GM12864 (cell line): Measurements from ENCODE around the gene CRIM1.
"Not testable (repeated sequence)": the region's sequence is repeated elsewhere in the genome, so short reads cannot be mapped to it uniquely, and the experiment has no call there.

Source experiments
- DNase-seq: peaks from one replicate; pipeline ENCODE4 v3.0.0-alpha.2; 2011; ENCODE audit warnings: low read depth
- H3K4me3 ChIP-seq: 2 replicates; pipeline ENCODE4 v1.5.1; 2011; ENCODE audit warnings: mild to moderate bottlenecking, low read depth, low read length, control low read depth
- TF ChIP-seq, protein P1 (sequence below): IDR thresholded peaks from 2 replicates; pipeline ENCODE4 v1.5.1; 2011; ENCODE audit warnings: low read depth, mild to moderate bottlenecking, moderate library complexity, low read length, control low read depth, inconsistent platforms; ENCODE audit errors: missing control alignments

CRIM1 gene, protein sequence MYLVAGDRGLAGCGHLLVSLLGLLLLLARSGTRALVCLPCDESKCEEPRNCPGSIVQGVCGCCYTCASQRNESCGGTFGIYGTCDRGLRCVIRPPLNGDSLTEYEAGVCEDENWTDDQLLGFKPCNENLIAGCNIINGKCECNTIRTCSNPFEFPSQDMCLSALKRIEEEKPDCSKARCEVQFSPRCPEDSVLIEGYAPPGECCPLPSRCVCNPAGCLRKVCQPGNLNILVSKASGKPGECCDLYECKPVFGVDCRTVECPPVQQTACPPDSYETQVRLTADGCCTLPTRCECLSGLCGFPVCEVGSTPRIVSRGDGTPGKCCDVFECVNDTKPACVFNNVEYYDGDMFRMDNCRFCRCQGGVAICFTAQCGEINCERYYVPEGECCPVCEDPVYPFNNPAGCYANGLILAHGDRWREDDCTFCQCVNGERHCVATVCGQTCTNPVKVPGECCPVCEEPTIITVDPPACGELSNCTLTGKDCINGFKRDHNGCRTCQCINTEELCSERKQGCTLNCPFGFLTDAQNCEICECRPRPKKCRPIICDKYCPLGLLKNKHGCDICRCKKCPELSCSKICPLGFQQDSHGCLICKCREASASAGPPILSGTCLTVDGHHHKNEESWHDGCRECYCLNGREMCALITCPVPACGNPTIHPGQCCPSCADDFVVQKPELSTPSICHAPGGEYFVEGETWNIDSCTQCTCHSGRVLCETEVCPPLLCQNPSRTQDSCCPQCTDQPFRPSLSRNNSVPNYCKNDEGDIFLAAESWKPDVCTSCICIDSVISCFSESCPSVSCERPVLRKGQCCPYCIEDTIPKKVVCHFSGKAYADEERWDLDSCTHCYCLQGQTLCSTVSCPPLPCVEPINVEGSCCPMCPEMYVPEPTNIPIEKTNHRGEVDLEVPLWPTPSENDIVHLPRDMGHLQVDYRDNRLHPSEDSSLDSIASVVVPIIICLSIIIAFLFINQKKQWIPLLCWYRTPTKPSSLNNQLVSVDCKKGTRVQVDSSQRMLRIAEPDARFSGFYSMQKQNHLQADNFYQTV

GRCh38 chr2:36355151-36355889, at the start of gene CRIM1:
CRIM1 (plus strand) TSS chr2:36355778; CDS start chr2:36356293, 515 bp downstream.
- TF ChIP-seq, protein P1, sequence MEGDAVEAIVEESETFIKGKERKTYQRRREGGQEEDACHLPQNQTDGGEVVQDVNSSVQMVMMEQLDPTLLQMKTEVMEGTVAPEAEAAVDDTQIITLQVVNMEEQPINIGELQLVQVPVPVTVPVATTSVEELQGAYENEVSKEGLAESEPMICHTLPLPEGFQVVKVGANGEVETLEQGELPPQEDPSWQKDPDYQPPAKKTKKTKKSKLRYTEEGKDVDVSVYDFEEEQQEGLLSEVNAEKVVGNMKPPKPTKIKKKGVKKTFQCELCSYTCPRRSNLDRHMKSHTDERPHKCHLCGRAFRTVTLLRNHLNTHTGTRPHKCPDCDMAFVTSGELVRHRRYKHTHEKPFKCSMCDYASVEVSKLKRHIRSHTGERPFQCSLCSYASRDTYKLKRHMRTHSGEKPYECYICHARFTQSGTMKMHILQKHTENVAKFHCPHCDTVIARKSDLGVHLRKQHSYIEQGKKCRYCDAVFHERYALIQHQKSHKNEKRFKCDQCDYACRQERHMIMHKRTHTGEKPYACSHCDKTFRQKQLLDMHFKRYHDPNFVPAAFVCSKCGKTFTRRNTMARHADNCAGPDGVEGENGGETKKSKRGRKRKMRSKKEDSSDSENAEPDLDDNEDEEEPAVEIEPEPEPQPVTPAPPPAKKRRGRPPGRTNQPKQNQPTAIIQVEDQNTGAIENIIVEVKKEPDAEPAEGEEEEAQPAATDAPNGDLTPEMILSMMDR: no peak
- DNase-seq: no peak
- H3K4me3 ChIP-seq: peak within 1 kb of the TSS; percentile 44

DNA sequence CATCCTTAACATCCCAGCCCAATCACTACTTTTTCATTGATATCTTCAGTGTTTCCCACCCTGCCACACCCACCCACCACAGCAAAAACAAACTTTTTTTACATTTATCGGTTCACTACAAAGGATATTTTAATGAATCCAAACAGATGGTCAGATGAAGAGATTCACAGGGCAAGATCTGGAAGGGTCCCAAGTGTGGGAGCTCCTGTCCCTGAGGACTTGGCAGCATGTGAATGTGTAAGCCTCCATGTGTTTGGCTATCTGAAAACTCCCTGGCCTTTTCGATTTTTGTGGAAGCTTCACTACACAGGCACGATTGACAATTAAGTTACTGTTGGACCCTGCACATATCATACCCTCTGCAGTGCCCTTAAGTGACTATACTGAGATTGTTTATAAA, 48.1 kb upstream of the CRIM1 start:
- TF ChIP-seq, protein P1: no peak
- H3K4me3 ChIP-seq: no peak overlapping the region
- no peak for DNase-seq

DNA sequence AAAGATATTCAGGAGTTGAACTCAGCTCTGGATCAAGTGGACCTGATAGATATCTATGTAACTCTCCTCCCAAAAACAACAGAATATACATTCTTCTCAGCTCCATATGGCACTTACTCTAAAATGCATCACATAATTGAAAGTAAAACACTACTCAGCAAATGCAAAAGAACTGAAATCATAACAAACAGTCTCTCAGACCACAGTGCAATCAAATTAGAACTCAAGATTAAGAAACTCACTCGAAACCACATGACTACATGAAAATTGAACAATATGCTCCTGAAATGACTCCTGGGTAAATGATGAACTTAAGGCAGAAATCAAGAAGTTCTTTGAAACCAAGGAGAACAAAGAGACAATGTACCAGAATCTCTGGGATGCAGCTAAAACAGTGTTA, 45.1 kb upstream of the CRIM1 start:
- not testable (repeated sequence) for DNase-seq, H3K4me3 ChIP-seq

GRCh38 chr2:36318547-36318946, 37.0 kb upstream of the CRIM1 start:
- DNase-seq: no peak
- no peak overlapping the region for H3K4me3 ChIP-seq
- TF ChIP-seq, protein P1: no peak

DNA sequence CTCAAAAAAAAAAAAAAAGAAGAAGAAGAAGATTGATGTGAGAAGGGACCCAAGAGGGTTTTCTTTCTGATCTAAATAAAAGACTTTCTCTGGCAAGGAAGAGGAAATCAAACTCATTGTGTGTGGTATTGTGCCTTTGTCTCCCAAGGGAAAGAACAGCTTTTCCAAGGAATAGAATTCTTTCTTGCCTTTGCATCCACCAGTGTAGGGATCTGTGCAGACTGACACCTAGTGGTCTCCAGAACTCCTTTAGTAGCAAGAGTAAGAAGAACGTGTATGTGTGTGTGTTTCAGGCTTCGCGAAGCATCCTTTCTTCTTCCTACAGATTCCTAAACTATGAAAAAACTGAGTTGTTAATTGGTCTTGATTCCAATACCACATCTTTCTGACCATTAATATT, 33.5 kb upstream of the CRIM1 start:
- H3K4me3 ChIP-seq: no peak overlapping the region
- DNase-seq: no peak
- TF ChIP-seq, protein P1: peak; percentile 24

DNA sequence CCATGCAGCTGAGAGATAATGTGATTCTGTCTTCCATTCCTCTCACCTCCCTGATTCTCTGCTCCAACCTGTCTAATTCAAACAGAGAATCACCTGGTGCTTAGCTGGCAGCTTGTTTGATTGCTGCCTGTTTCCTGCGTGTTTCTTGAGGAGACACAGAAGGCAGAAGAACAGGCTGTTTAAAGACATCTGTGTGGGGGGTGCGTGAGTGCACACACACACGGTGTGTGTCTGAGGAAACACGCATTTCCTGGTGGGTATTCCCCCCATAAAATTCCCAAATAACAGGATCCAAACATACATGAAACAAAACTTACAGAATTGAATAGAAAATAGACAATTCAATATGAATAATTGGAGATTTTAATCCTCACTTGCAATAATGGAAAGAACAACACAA, 29.3 kb upstream of the CRIM1 start:
- no peak for DNase-seq
- TF ChIP-seq, protein P1: no peak
- no peak overlapping the region for H3K4me3 ChIP-seq
